ENCODE measurements around the gene CCDC39.
"Not testable (repeated sequence)": the region's sequence is repeated elsewhere in the genome, so short reads cannot be mapped to it uniquely, and the experiment has no call there.

The CCDC39 gene

DNA sequence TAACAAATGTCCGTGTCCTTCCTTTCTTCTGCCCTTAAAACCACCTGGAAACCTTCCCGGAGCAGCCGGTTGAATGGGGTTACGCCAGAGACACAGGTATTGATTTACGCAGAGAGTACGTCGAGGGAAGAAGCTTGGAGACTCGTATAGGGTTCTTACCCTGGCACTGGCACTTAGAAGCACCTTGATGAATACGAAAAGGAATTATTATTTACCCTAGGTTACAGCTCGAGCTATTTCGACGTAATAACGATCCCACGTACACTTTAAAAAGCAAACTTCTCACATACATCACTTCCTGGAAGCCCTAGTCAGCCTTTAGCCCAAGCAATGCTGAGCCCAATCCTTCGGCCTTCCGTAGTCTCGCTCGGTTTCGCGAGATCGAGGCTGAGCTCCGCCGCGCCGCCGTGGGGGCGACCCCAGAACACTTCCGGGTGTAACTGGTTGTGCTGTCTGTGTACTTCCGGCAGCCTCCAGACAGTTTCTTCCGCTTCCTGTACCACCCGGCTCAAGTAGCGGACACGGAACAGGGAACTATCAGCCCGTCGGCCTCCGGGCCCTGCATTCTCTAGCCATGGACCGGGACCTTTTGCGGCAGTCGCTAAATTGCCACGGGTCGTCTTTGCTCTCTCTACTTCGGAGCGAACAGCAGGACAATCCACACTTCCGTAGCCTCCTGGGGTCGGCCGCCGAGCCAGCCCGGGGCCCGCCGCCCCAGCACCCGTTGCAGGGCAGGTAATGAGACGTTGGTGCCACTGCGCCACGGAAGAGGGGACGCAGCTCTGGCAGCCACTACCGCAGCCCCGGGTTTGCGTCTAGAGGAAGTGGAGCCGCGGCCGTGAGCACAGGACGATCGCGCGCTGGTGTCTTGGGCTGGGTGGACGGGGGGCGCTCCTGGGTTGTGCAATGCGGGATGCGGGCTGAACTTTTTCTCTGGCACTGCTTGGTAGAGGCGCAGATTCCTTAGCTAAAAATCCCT is 77.3 kb downstream of the CCDC39 start, which contains the start of gene TTC14:
Gene TTC14, plus strand, starts transcription at position 476 of the 979 bp plus-strand sequence. Its CDS starts 99 bp downstream, at position 575.
- peaks cover 9% of the 10 kb centered on the region for H3K4me1 ChIP-seq (ENCODE audit: insufficient read depth, poor library complexity, severe bottlenecking)
- peaks cover 42% of the 10 kb centered on the region for H3K36me3 ChIP-seq (ENCODE audit: low read depth)
- peak; percentile 91 for DNase-seq (ENCODE audit: low spot score)
- peak within 1 kb of the TSS; percentile 58 for H3K4me3 ChIP-seq (ENCODE audit: severe bottlenecking)
- H3K9me3 ChIP-seq (ENCODE audit: severe bottlenecking): no peaks in the 10 kb centered on the region
- H3K27me3 ChIP-seq (ENCODE audit: insufficient read depth, poor library complexity, severe bottlenecking): no peaks in the 10 kb centered on the region
- ATAC-seq (ENCODE audit: low read depth): peak; percentile 97
- TF ChIP-seq, protein P1, sequence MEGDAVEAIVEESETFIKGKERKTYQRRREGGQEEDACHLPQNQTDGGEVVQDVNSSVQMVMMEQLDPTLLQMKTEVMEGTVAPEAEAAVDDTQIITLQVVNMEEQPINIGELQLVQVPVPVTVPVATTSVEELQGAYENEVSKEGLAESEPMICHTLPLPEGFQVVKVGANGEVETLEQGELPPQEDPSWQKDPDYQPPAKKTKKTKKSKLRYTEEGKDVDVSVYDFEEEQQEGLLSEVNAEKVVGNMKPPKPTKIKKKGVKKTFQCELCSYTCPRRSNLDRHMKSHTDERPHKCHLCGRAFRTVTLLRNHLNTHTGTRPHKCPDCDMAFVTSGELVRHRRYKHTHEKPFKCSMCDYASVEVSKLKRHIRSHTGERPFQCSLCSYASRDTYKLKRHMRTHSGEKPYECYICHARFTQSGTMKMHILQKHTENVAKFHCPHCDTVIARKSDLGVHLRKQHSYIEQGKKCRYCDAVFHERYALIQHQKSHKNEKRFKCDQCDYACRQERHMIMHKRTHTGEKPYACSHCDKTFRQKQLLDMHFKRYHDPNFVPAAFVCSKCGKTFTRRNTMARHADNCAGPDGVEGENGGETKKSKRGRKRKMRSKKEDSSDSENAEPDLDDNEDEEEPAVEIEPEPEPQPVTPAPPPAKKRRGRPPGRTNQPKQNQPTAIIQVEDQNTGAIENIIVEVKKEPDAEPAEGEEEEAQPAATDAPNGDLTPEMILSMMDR (IDR thresholded peaks at IDR 0.05; ENCODE audit: poor library complexity, severe bottlenecking): no peak
- H3K27ac ChIP-seq (ENCODE audit: poor library complexity, severe bottlenecking): peak within 1 kb of the TSS; percentile 82

- TF ChIP-seq, protein P1 (IDR thresholded peaks at IDR 0.05; ENCODE audit: poor library complexity, severe bottlenecking): no peak
- H3K27ac ChIP-seq (ENCODE audit: poor library complexity, severe bottlenecking): no peak overlapping the region
- peaks cover 27% of the 10 kb centered on the region for H3K36me3 ChIP-seq (ENCODE audit: low read depth)
- ATAC-seq (ENCODE audit: low read depth) (no peak), DNase-seq (ENCODE audit: low spot score) (no peak)
- no peak overlapping the region for H3K4me3 ChIP-seq (ENCODE audit: severe bottlenecking)
- no peaks in the 10 kb centered on the region for H3K27me3 ChIP-seq (ENCODE audit: insufficient read depth, poor library complexity, severe bottlenecking)
- no peaks in the 10 kb centered on the region for H3K9me3 ChIP-seq (ENCODE audit: severe bottlenecking)
- H3K4me1 ChIP-seq (ENCODE audit: insufficient read depth, poor library complexity, severe bottlenecking): peaks cover 9% of the 10 kb centered on the region
These were observed 78.8 kb downstream of the CCDC39 start for GRCh38 chr3:180600473-180600872.

DNA sequence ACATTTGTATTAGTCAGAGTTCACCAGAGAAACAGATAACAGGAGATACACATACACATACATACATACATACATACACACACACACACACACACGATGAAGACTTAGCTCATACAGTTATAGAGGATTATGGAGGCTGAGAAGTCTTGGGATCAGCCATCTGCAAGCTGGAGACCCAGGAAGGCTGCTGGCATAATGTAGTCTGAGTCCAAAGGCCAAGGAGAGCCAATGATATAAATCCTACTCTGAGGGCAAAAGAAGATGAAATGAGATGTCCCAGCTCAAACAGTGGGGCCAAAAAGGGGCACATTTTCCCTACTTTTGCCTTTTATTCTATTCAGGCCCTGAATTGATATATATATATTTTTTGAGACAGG is 83.7 kb downstream of the CCDC39 start:
- no peaks in the 10 kb centered on the region for H3K4me1 ChIP-seq (ENCODE audit: insufficient read depth, poor library complexity, severe bottlenecking)
- TF ChIP-seq, protein P1 (IDR thresholded peaks at IDR 0.05; ENCODE audit: poor library complexity, severe bottlenecking): no peak
- DNase-seq (ENCODE audit: low spot score) (no peak), ATAC-seq (ENCODE audit: low read depth) (no peak)
- H3K27me3 ChIP-seq (ENCODE audit: insufficient read depth, poor library complexity, severe bottlenecking): no peaks in the 10 kb centered on the region
- H3K9me3 ChIP-seq (ENCODE audit: severe bottlenecking): no peaks in the 10 kb centered on the region
- no peaks in the 10 kb centered on the region for H3K36me3 ChIP-seq (ENCODE audit: low read depth)
- no peak overlapping the region for H3K27ac ChIP-seq (ENCODE audit: poor library complexity, severe bottlenecking)
- no peak overlapping the region for H3K4me3 ChIP-seq (ENCODE audit: severe bottlenecking)

DNA sequence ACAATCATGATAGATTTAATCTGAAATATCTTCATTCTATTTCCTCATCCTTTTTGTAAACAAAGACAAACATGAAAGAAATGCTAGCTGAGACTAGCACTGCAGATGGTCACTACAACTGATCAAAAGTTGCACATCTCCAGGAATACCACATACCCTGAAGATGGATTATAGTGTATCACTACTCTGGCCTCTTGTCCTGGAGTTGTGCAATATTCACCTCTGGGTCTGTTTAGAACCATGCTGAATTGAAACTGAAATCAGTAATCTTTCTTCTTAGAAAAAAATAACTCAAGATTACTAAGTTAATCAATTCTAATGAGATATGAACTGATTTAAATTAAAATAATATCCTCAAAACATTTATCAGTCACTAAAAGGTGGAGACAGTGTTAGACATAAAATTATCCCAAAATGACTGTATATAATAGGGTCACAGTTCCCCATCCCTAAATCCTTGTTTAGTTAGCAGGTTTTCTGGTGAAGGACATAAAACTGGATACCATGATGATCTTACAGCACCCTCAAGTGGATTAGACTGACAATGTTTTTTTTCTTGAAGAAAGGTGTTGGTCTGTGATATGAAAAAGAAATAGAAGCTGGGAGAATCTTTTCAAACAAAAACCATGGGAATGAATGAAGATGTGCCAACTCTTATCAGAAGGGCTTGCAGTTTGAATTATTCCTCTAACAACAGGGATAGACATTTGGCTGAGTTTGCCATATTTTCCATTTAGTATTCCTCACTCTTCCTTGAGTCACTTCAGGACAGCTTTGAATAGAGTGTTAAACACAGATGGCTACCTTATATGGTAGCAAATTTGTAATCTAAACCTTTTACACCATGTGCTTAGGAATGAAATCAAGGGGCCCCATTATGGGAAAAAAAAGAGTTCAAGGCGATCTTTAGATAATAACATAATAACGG is 84.4 kb downstream of the CCDC39 start:
- ATAC-seq (ENCODE audit: low read depth): peak; percentile 68; the same call in 2 of the 3 replicates
- H3K36me3 ChIP-seq (ENCODE audit: low read depth): no peaks in the 10 kb centered on the region
- H3K4me3 ChIP-seq (ENCODE audit: severe bottlenecking): no peak overlapping the region
- H3K9me3 ChIP-seq (ENCODE audit: severe bottlenecking): no peaks in the 10 kb centered on the region
- no peaks in the 10 kb centered on the region for H3K27me3 ChIP-seq (ENCODE audit: insufficient read depth, poor library complexity, severe bottlenecking)
- no peaks in the 10 kb centered on the region for H3K4me1 ChIP-seq (ENCODE audit: insufficient read depth, poor library complexity, severe bottlenecking)
- TF ChIP-seq, protein P1 (IDR thresholded peaks at IDR 0.05; ENCODE audit: poor library complexity, severe bottlenecking): peak; percentile 90
- no peak overlapping the region for H3K27ac ChIP-seq (ENCODE audit: poor library complexity, severe bottlenecking)
- DNase-seq (ENCODE audit: low spot score): no peak

DNA sequence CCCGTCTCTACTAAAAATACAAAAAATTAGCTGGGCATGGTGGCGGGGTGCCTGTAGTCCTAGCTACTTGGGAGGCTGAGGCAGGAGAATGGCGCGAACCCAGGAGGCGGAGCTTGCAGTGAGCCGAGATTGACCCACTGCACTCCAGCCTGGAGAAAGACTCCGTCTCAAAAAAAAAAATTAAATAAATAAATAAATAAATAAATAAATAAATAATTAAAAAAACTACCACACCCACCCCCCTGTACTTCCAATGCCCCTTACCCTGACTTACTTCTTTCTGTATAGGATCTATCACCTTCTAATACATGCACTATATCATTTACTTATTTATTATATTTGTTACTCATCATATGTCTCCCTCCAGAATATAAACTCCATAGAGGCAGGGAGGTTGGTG is 85.7 kb downstream of the CCDC39 start:
- H3K4me3 ChIP-seq (ENCODE audit: severe bottlenecking); H3K9me3 ChIP-seq (ENCODE audit: severe bottlenecking); ATAC-seq (ENCODE audit: low read depth); H3K27ac ChIP-seq (ENCODE audit: poor library complexity, severe bottlenecking); H3K36me3 ChIP-seq (ENCODE audit: low read depth); H3K27me3 ChIP-seq (ENCODE audit: insufficient read depth, poor library complexity, severe bottlenecking); DNase-seq (ENCODE audit: low spot score); H3K4me1 ChIP-seq (ENCODE audit: insufficient read depth, poor library complexity, severe bottlenecking): not testable (repeated sequence)
